Lung (tissue), 12 donors: ENCODE results near the gene LPAR1. TPM values are rescaled to one million over a fixed set of nuclear protein-coding genes. Genes with fewer than 3 reads are reported as not detected.

Experiments
- ATAC-seq: fragments of 200-7000 bp; cut with Tn5 transposase; one replicate; pipeline ENCODE4 v1.9.1; 2020; ENCODE audit warnings: moderate number of reproducible peaks; ENCODE audit not compliant: insufficient read depth, low FRiP score
- DNase-seq, 3 donors: peaks; one replicate each; pipeline ENCODE4 v3.0.0-alpha.2; 2013 to 2017
- H3K27ac ChIP-seq, 2 donors: one replicate each; pipeline ENCODE4 v1.5.1; 2013; ENCODE audit warnings: mild to moderate bottlenecking in 2 of 2, moderate library complexity in 2 of 2, control low read depth in 1 of 2, inconsistent platforms in 1 of 2, low read depth in 1 of 2, low read length in 1 of 2
- H3K27me3 ChIP-seq, 3 donors: one replicate each; pipeline ENCODE4 v1.5.1; 2013; ENCODE audit warnings: low read length in 2 of 3; ENCODE audit not compliant: control insufficient read depth in 3 of 3, insufficient read depth in 3 of 3
- H3K36me3 ChIP-seq, 4 donors: one replicate each; pipeline ENCODE4 v1.5.1; 2013; ENCODE audit warnings: low read length in 4 of 4, mild to moderate bottlenecking in 1 of 4, moderate library complexity in 1 of 4; ENCODE audit not compliant: control insufficient read depth in 4 of 4, insufficient read depth in 4 of 4
- H3K4me1 ChIP-seq, 5 donors: one replicate each; pipeline ENCODE4 v1.5.1; 2013; ENCODE audit warnings: low read length in 5 of 5, mild to moderate bottlenecking in 2 of 5, moderate library complexity in 1 of 5; ENCODE audit not compliant: control insufficient read depth in 5 of 5, insufficient read depth in 5 of 5
- H3K4me3 ChIP-seq: one replicate; pipeline ENCODE4 v1.5.1; 2013; ENCODE audit warnings: mild to moderate bottlenecking, control low read depth, moderate library complexity
- H3K9ac ChIP-seq, 2 donors: one replicate each; pipeline ENCODE4 v1.5.1; 2013; ENCODE audit warnings: low read length in 2 of 2, control low read depth in 1 of 2; ENCODE audit not compliant: insufficient read depth in 1 of 2
- H3K9me3 ChIP-seq, 4 donors: one replicate each; pipeline ENCODE4 v1.5.1; 2013; ENCODE audit warnings: low read length in 3 of 4, mild to moderate bottlenecking in 1 of 4, moderate library complexity in 1 of 4; ENCODE audit not compliant: control insufficient read depth in 4 of 4, insufficient read depth in 3 of 4
- WGBS, 2 donors: extraction: QIAGEN DNeasy Blood & Tissue Kit; methylation state at CpG; one replicate each; pipeline ENCODE4 v1.1.7; 2013; 5-methylcytosine and 5-hydroxymethylcytosine counted together
- polyA plus RNA-seq, 2 donors: library from polyadenylated mRNA; stranded (reverse); fragments of 200-250 nt; gene quantifications; one replicate each; pipeline ENCODE4 v1.2.1, GENCODE V29; 2013
- total RNA-seq, 2 donors: library from RNA; depleted of rRNA in 1 of 2; stranded (reverse); fragments of >200 nt in 1 of 2; gene quantifications; one replicate each; pipeline ENCODE4 v1.2.1, GENCODE V29; 2014 to 2021
- TF ChIP-seq, protein P1 (sequence below): IDR thresholded peaks from 2 replicates; pipeline ENCODE4 v1.5.1; 2012; ENCODE audit warnings: mild to moderate bottlenecking; ENCODE audit errors: control extremely low read depth, extremely low read depth
- donor health status: control.
- donor health status: control.
- donor health status: Bipolar disorder and iron deficiency.
- donor health status: healthy.
- donor health status: DM: yes; HTN: yes; CAD: no.

The LPAR1 gene
- total and polyA plus RNA-seq, 4 donors = 5.2 to 47.6 (median 23.3) TPM

DNA sequence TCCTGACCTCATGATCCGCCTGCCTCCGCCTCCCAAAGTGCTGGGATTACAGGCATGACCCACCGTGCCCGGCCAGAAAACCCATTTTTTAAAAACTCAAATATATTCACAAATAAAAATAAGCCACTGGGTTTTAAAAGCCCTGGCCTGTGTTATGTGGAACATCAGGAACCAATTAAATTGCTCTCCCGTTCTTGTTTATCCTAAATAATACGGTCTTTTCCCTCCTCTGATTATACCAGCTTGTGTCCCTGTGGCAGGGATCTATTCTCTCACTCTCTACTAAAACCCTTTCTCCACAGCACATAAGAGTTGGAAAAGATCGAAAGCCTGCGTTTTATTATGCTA is 30.1 kb upstream of the LPAR1 start:
- TF ChIP-seq, protein P1, sequence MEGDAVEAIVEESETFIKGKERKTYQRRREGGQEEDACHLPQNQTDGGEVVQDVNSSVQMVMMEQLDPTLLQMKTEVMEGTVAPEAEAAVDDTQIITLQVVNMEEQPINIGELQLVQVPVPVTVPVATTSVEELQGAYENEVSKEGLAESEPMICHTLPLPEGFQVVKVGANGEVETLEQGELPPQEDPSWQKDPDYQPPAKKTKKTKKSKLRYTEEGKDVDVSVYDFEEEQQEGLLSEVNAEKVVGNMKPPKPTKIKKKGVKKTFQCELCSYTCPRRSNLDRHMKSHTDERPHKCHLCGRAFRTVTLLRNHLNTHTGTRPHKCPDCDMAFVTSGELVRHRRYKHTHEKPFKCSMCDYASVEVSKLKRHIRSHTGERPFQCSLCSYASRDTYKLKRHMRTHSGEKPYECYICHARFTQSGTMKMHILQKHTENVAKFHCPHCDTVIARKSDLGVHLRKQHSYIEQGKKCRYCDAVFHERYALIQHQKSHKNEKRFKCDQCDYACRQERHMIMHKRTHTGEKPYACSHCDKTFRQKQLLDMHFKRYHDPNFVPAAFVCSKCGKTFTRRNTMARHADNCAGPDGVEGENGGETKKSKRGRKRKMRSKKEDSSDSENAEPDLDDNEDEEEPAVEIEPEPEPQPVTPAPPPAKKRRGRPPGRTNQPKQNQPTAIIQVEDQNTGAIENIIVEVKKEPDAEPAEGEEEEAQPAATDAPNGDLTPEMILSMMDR = no peak
- H3K4me3 ChIP-seq = no peak overlapping the region
- H3K36me3 ChIP-seq = no peaks in the 10 kb centered on the region
- H3K9ac ChIP-seq = no peak overlapping the region
- H3K27ac ChIP-seq = no peak overlapping the region
- 92 to 98% methylated on average over 8 of the region's 8 CpGs for WGBS, 2 donors
- no peaks in the 10 kb centered on the region for H3K27me3 ChIP-seq
- no peaks in the 10 kb centered on the region for H3K9me3 ChIP-seq
- ATAC-seq = no peak
- peaks cover 0 to 30% (median 0%) of the 10 kb centered on the region in 5 donors for H3K4me1 ChIP-seq
- DNase-seq = no peak

DNA sequence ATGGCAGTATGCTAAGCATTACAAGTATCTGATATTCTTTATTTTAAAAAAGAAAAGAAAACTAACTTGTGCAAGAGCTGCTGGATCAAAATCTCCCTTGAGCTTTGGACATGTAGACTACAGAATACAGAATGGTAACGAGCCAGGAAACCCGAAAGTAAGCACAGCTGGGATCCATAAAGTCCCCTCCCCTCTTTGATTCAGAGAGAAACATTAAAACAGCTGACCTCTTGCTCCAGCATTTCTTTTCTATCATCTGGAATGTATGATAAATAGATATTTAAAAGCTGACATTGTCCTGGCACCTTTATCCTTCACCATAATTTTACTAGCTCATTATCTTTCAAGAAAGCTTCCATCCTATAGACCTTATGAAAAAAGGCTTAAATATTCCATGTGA is 28.2 kb upstream of the LPAR1 start:
- H3K4me3 ChIP-seq = no peak overlapping the region
- H3K4me1 ChIP-seq = peaks cover 0 to 30% (median 0%) of the 10 kb centered on the region in 5 donors
- H3K27ac ChIP-seq = no peak overlapping the region
- no peaks in the 10 kb centered on the region for H3K36me3 ChIP-seq
- peak; percentile 62 to 92 (median 88) for DNase-seq
- ATAC-seq = no peak
- H3K9ac ChIP-seq = peak overlapping the region in 1 of 2 donors; percentile 26
- H3K27me3 ChIP-seq = no peaks in the 10 kb centered on the region
- TF ChIP-seq, protein P1 = no peak
- 48 to 70% methylated on average over 2 of the region's 2 CpGs for WGBS, 2 donors
- no peaks in the 10 kb centered on the region for H3K9me3 ChIP-seq

DNA sequence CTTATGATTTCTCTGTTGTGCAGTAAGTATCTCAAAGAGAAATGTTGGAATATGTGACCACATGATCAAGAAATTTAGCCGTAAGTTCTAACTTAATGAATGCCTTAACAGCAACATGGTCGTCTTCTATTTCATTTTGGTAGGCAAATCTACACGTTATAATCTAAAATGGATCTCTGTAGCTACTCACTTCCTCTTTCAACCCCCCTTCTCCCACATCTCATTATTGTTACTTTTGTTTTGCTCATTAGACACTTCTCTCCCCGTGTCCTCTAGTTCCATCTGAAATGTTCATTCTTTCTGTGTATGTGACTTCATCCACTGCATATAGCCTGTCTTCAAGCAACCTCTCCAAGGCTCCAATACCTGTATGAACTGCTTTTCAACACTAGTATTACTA is 27.1 kb upstream of the LPAR1 start:
- Histone ChIP-seq H3K27ac (no peak overlapping the region), H3K9ac (no peak overlapping the region), H3K4me1 (peaks cover 0 to 30% (median 0%) of the 10 kb centered on the region in 5 donors), H3K36me3 (no peaks in the 10 kb centered on the region), H3K27me3 (no peaks in the 10 kb centered on the region), H3K9me3 (no peaks in the 10 kb centered on the region), H3K4me3 (no peak overlapping the region)
- TF ChIP-seq, protein P1 = no peak
- 68 to 69% methylated on average over 4 of the region's 4 CpGs for WGBS, 2 donors
- ATAC-seq (no peak), DNase-seq (no peak)

DNA sequence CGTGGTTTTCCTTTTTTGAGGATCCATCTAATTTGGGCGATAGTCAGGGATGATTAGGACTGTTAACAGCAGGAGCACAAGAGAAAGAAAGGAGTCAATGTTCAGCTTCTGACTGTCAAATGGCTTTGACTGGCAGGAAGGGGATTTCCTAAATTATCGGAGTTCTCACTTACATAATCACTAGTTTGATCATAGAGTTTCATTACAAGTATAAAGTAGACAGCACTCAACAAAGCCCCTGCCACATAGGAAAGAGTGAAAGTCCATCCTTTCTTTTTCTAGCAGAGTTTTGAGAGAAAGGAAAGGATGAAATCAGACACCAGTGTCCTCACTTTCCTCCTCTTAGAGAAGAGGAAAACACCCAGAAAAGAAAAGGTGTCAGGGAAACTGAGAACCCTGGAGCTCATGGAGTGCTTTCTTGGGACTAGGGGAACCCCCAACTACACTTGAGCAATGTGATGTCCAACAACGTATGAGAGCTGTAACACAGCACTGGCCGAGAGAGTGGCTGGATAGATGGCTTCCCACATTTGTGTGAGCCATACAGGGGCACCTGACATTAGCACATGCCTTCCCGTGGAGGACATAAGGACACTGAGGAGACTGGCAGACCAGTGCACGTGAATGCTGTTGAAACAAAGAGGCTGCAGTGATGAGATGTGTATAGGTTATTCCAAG is 26.0 kb upstream of the LPAR1 start:
- no peaks in the 10 kb centered on the region for H3K27me3 ChIP-seq

More for the DNA sequence above, 26.0 kb upstream of the LPAR1 start:
- no peak for DNase-seq
- H3K4me3 ChIP-seq = no peak overlapping the region
- no peak for ATAC-seq
- WGBS, 2 donors = 78 to 80% methylated on average over 7 of the region's 7 CpGs
- no peak overlapping the region for H3K27ac ChIP-seq
- H3K4me1 ChIP-seq = peaks cover 0 to 30% (median 0%) of the 10 kb centered on the region in 5 donors
- peaks cover 0 to 2% (median 0%) of the 10 kb centered on the region in 4 donors for H3K9me3 ChIP-seq
- no peaks in the 10 kb centered on the region for H3K36me3 ChIP-seq
- TF ChIP-seq, protein P1 = no peak
- no peak overlapping the region for H3K9ac ChIP-seq
